GM18867 (cell line): Measurements from ENCODE around the gene KIF26A.
"Not testable (repeated sequence)": the region's sequence is repeated elsewhere in the genome, so short reads cannot be mapped to it uniquely, and the experiment has no call there.

ENCODE experiments used
- ATAC-seq: cut with Tn5 transposase; IDR thresholded peaks from one replicate; pipeline ENCODE4 v1.9.1; 2021; ENCODE audit warnings: mild to moderate bottlenecking, moderate library complexity; ENCODE audit not compliant: unreplicated experiment

Gene KIF26A

GRCh38 chr14:104206281-104206904 lies 68.0 kb downstream of the KIF26A start:
- ATAC-seq, result no peak

- ATAC-seq, result no peak
These were observed 69.0 kb downstream of the KIF26A start for GRCh38 chr14:104207142-104208014.

- not testable (repeated sequence) for ATAC-seq
These were observed 69.6 kb downstream of the KIF26A start for GRCh38 chr14:104208015-104208295.

GRCh38 chr14:104208331-104208730 lies 69.9 kb downstream of the KIF26A start:
- ATAC-seq, result not testable (repeated sequence)

- not testable (repeated sequence) for ATAC-seq
These were observed 70.7 kb downstream of the KIF26A start for GRCh38 chr14:104209071-104209470.

GRCh38 chr14:104209985-104210816 lies 71.8 kb downstream of the KIF26A start:
- no peak for ATAC-seq

- no peak for ATAC-seq
These were observed 72.4 kb downstream of the KIF26A start for GRCh38 chr14:104210817-104211195.

- ATAC-seq, result no peak
These were observed 72.8 kb downstream of the KIF26A start for GRCh38 chr14:104211215-104211614.

- no peak for ATAC-seq
These were observed 73.4 kb downstream of the KIF26A start for GRCh38 chr14:104211741-104212140.

- no peak for ATAC-seq
These were observed 74.1 kb downstream of the KIF26A start for GRCh38 chr14:104212206-104213095.

- ATAC-seq, result no peak
These were observed 75.1 kb downstream of the KIF26A start for GRCh38 chr14:104213301-104214034.

GRCh38 chr14:104214431-104215218 lies 76.2 kb downstream of the KIF26A start:
- no peak for ATAC-seq

- no peak for ATAC-seq
These were observed 77.4 kb downstream of the KIF26A start for GRCh38 chr14:104215706-104216334.

GRCh38 chr14:104216457-104216856 lies 78.1 kb downstream of the KIF26A start:
- ATAC-seq, result no peak

GRCh38 chr14:104217486-104218360 lies 79.3 kb downstream of the KIF26A start:
- ATAC-seq, result no peak

GRCh38 chr14:104218361-104219180 lies 80.2 kb downstream of the KIF26A start:
- no peak for ATAC-seq

GRCh38 chr14:104219731-104220214 lies 81.4 kb downstream of the KIF26A start:
- ATAC-seq, result no peak
